GM20000 (cell line): Measurements from ENCODE around the gene HABP2.

Experiments used
- DNase-seq: peaks from one replicate; pipeline ENCODE4 v3.0.0; 2012; ENCODE audit warnings: low spot score
- CTCF ChIP-seq: IDR thresholded peaks from 2 replicates; pipeline ENCODE4 v1.5.1; 2012; ENCODE audit warnings: mild to moderate bottlenecking, control low read depth; ENCODE audit errors: extremely low read depth, missing control alignments

Gene HABP2

GRCh38 chr10:113534423-113534822, 18.4 kb upstream of the HABP2 start:
- no peak for TF ChIP-seq CTCF
- DNase-seq = no peak

GRCh38 chr10:113537672-113538071, 15.2 kb upstream of the HABP2 start:
- no peak for TF ChIP-seq CTCF
- no peak for DNase-seq

- TF ChIP-seq CTCF = no peak
- no peak for DNase-seq
These were observed 14.7 kb upstream of the HABP2 start for GRCh38 chr10:113538151-113538550.

- no peak for DNase-seq
- TF ChIP-seq CTCF = no peak
These were observed 13.1 kb upstream of the HABP2 start for GRCh38 chr10:113539789-113540188.

- no peak for DNase-seq
- no peak for TF ChIP-seq CTCF
These were observed 11.9 kb upstream of the HABP2 start for GRCh38 chr10:113540845-113541548.

GRCh38 chr10:113541549-113541927, 11.3 kb upstream of the HABP2 start:
- no peak for TF ChIP-seq CTCF
- DNase-seq = no peak

GRCh38 chr10:113543107-113543955, 9.5 kb upstream of the HABP2 start:
- DNase-seq = no peak
- no peak for TF ChIP-seq CTCF
